Astrocyte (in vitro differentiated cells and primary cell): ENCODE results near the gene IGFBP2. TPM values are rescaled to one million over a fixed set of nuclear protein-coding genes. Genes with fewer than 3 reads are reported as not detected.

Experiments used
- DNase-seq: peaks from one replicate; pipeline ENCODE4 v3.0.0-alpha.2; 2010; ENCODE audit warnings: low read depth
- FAIRE-seq: peaks from 2 replicates; lab custom pipeline; 2011; peaks lifted over from hg19 to GRCh38; lab: Jason Lieb, UNC
- H2AFZ ChIP-seq: 2 replicates; pipeline ENCODE4 v1.6.0; 2012; ENCODE audit warnings: low read depth, low read length, inconsistent platforms
- H3K27ac ChIP-seq: 2 replicates; pipeline ENCODE4 v1.5.1; 2011; ENCODE audit warnings: low read depth, low read length, inconsistent platforms
- H3K27me3 ChIP-seq: 2 replicates; pipeline ENCODE4 v1.6.0; 2011; ENCODE audit warnings: low read length, inconsistent platforms; ENCODE audit not compliant: insufficient read depth
- H3K36me3 ChIP-seq: 2 replicates; pipeline ENCODE4 v1.5.1; 2011; ENCODE audit warnings: low read length, inconsistent platforms; ENCODE audit not compliant: insufficient read depth
- H3K4me1 ChIP-seq: 2 replicates; pipeline ENCODE4 v1.5.1; 2011; ENCODE audit warnings: low read length, inconsistent platforms; ENCODE audit not compliant: insufficient read depth
- H3K4me2 ChIP-seq: 2 replicates; pipeline ENCODE4 v1.6.0; 2012; ENCODE audit warnings: low read length, inconsistent platforms
- H3K4me3 ChIP-seq: 2 replicates; pipeline ENCODE4 v1.5.1; 2011; ENCODE audit warnings: low read depth, mild to moderate bottlenecking, low read length, inconsistent platforms; ENCODE audit not compliant: insufficient read depth
- H3K79me2 ChIP-seq: 2 replicates; pipeline ENCODE4 v1.6.0; 2012; ENCODE audit warnings: mild to moderate bottlenecking, low read length, inconsistent platforms; ENCODE audit not compliant: insufficient read depth
- H3K9ac ChIP-seq: 2 replicates; pipeline ENCODE4 v1.6.0; 2012; ENCODE audit warnings: mild to moderate bottlenecking, low read length, inconsistent platforms
- H3K9me3 ChIP-seq: 2 replicates; pipeline ENCODE4 v1.5.1; 2012; ENCODE audit warnings: low read depth, mild to moderate bottlenecking, low read length, inconsistent platforms; ENCODE audit not compliant: insufficient read depth
- H4K20me1 ChIP-seq: 2 replicates; pipeline ENCODE4 v1.6.0; 2012; ENCODE audit warnings: low read length, inconsistent platforms; ENCODE audit not compliant: insufficient read depth
- H3K27ac Mint-ChIP-seq: one replicate; pipeline ENCODE4 v1.8.0; 2021; ENCODE audit warnings: mild to moderate bottlenecking, mixed read lengths; ENCODE audit not compliant: unreplicated experiment
- H3K27me3 Mint-ChIP-seq: one replicate; pipeline ENCODE4 v1.8.0; 2021; ENCODE audit warnings: low read depth, mixed read lengths; ENCODE audit not compliant: unreplicated experiment
- H3K36me3 Mint-ChIP-seq: one replicate; pipeline ENCODE4 v1.8.0; 2021; ENCODE audit warnings: low read depth, mixed read lengths; ENCODE audit not compliant: unreplicated experiment
- H3K4me1 Mint-ChIP-seq: one replicate; pipeline ENCODE4 v1.8.0; 2021; ENCODE audit warnings: low read depth, mixed read lengths; ENCODE audit not compliant: unreplicated experiment
- H3K4me3 Mint-ChIP-seq: one replicate; pipeline ENCODE4 v1.8.0; 2021; ENCODE audit warnings: mild to moderate bottlenecking, moderate library complexity, mixed read lengths; ENCODE audit not compliant: unreplicated experiment
- H3K9me3 Mint-ChIP-seq: one replicate; pipeline ENCODE4 v1.8.0; 2021; ENCODE audit warnings: mild to moderate bottlenecking, mixed read lengths; ENCODE audit not compliant: unreplicated experiment
- CTCF ChIP-seq: IDR thresholded peaks from 2 replicates; pipeline ENCODE4 v1.5.1; 2011; ENCODE audit warnings: low read depth, mild to moderate bottlenecking, inconsistent platforms, low read length, moderate library complexity; ENCODE audit not compliant: insufficient read depth
- EZH2 ChIP-seq: IDR thresholded peaks from 2 replicates; pipeline ENCODE4 v1.6.1; 2012; ENCODE audit warnings: mild to moderate bottlenecking, low read length, inconsistent platforms; ENCODE audit not compliant: insufficient read depth
- total RNA-seq: library from RNA; stranded (reverse); gene quantifications from 2 replicates; pipeline ENCODE4 v1.2.1, GENCODE V29; 2021

Gene IGFBP2
- total RNA-seq, 1 donor from 2014 or later = 944 TPM

- peak overlapping the region; percentile 93 for H3K4me3 ChIP-seq
- peaks cover 43% of the 10 kb centered on the region for H3K79me2 ChIP-seq
- peaks cover 26% of the 10 kb centered on the region for H4K20me1 ChIP-seq
- Mint-ChIP-seq H3K4me1 (peaks cover 29% of the 10 kb centered on the region), H3K36me3 (peaks cover 2% of the 10 kb centered on the region), H3K4me3 (peak overlapping the region; percentile 97), H3K27ac (peak overlapping the region; percentile 66), H3K9me3 (no peaks in the 10 kb centered on the region), H3K27me3 (no peaks in the 10 kb centered on the region)
- H3K9ac ChIP-seq = peak overlapping the region; percentile 80
- no peaks in the 10 kb centered on the region for H3K27me3 ChIP-seq
- FAIRE-seq (no peak), DNase-seq (peak; percentile 38)
- H3K9me3 ChIP-seq = no peaks in the 10 kb centered on the region
- H3K27ac ChIP-seq = peak overlapping the region; percentile 49
- peaks cover 1% of the 10 kb centered on the region for H3K36me3 ChIP-seq
- peak overlapping the region; percentile 82 for H2AFZ ChIP-seq
- peaks cover 54% of the 10 kb centered on the region for H3K4me1 ChIP-seq
- H3K4me2 ChIP-seq = peak overlapping the region; percentile 95
- no peak for TF ChIP-seq EZH2
- TF ChIP-seq CTCF = no peak
Measured at GRCh38 chr2:216694082-216694825, 61.0 kb downstream of the IGFBP2 start.

- Histone ChIP-seq H3K9me3 (no peaks in the 10 kb centered on the region), H2AFZ (peak overlapping the region; percentile 82), H3K9ac (peak overlapping the region; percentile 80), H4K20me1 (peaks cover 21% of the 10 kb centered on the region), H3K27ac (no peak overlapping the region), H3K4me3 (peak overlapping the region; percentile 93), H3K36me3 (no peaks in the 10 kb centered on the region), H3K27me3 (no peaks in the 10 kb centered on the region), H3K79me2 (peaks cover 38% of the 10 kb centered on the region), H3K4me1 (peaks cover 54% of the 10 kb centered on the region), H3K4me2 (peak overlapping the region; percentile 95)
- H3K27ac Mint-ChIP-seq = peak overlapping the region; percentile 56
- no peaks in the 10 kb centered on the region for H3K9me3 Mint-ChIP-seq
- no peaks in the 10 kb centered on the region for H3K36me3 Mint-ChIP-seq
- peak overlapping the region; percentile 97 for H3K4me3 Mint-ChIP-seq
- FAIRE-seq (no peak), DNase-seq (no peak)
- TF ChIP-seq EZH2 (no peak), CTCF (no peak)
- H3K27me3 Mint-ChIP-seq = no peaks in the 10 kb centered on the region
- peaks cover 29% of the 10 kb centered on the region for H3K4me1 Mint-ChIP-seq
Measured at GRCh38 chr2:216694826-216695217, 61.6 kb downstream of the IGFBP2 start.

- TF ChIP-seq EZH2 (no peak), CTCF (no peak)
- FAIRE-seq = no peak
- Mint-ChIP-seq H3K36me3 (no peaks in the 10 kb centered on the region), H3K9me3 (no peaks in the 10 kb centered on the region), H3K27ac (peak within 1 kb of the TSS; percentile 67), H3K4me1 (peaks cover 25% of the 10 kb centered on the region), H3K4me3 (peak within 1 kb of the TSS; percentile 97), H3K27me3 (no peaks in the 10 kb centered on the region)
- Histone ChIP-seq H3K4me1 (peaks cover 54% of the 10 kb centered on the region), H3K36me3 (no peaks in the 10 kb centered on the region), H3K9ac (peak within 1 kb of the TSS; percentile 80), H3K79me2 (peaks cover 33% of the 10 kb centered on the region), H3K4me3 (peak within 1 kb of the TSS; percentile 93), H3K4me2 (peak within 1 kb of the TSS; percentile 95), H3K9me3 (no peaks in the 10 kb centered on the region), H3K27me3 (no peaks in the 10 kb centered on the region), H3K27ac (peak within 1 kb of the TSS; percentile 49), H4K20me1 (peaks cover 17% of the 10 kb centered on the region), H2AFZ (peak within 1 kb of the TSS; percentile 82)
- peak; percentile 85 for DNase-seq
Measured at GRCh38 chr2:216695401-216695821, 62.2 kb downstream of the IGFBP2 start, which contains the start of gene IGFBP5. Gene IGFBP5 (minus strand): TSS chr2:216695549. CDS start chr2:216694775, 774 bp downstream.
